Measurements from ENCODE around the gene ZNF740.
A peak's percentile ranks its signal among the peaks of the same experiment; 100 is the strongest.
"Not testable (repeated sequence)": the region's sequence is repeated elsewhere in the genome, so short reads cannot be mapped to it uniquely, and the experiment has no call there.

The ZNF740 gene

GRCh38 chr12:53180220-53180930 is at the start of gene ZNF740, which contains the start of gene CSAD:
ZNF740 (plus strand) TSS chr12:53180722; CDS start chr12:53181984, 1,262 bp downstream.
CSAD (minus strand) TSS chr12:53180925; CDS start chr12:53173470, 7,455 bp downstream.
- DNase-seq (ENCODE audit: low spot score): peak; percentile 99

GRCh38 chr12:53131844-53132243 is 48.7 kb upstream of the ZNF740 start:
- DNase-seq (ENCODE audit: low spot score): no peak

- DNase-seq (ENCODE audit: low spot score): no peak
Observed at GRCh38 chr12:53133722-53134121, 46.8 kb upstream of the ZNF740 start.

- no peak for DNase-seq (ENCODE audit: low spot score)
Observed at GRCh38 chr12:53143355-53143754, 37.2 kb upstream of the ZNF740 start.

- no peak for DNase-seq (ENCODE audit: low spot score)
Observed at GRCh38 chr12:53145383-53146260, 34.9 kb upstream of the ZNF740 start.

- no peak for DNase-seq (ENCODE audit: low spot score)
Observed at GRCh38 chr12:53147181-53147580, 33.3 kb upstream of the ZNF740 start.

GRCh38 chr12:53147653-53148052 is 32.9 kb upstream of the ZNF740 start:
- no peak for DNase-seq (ENCODE audit: low spot score)

- no peak for DNase-seq (ENCODE audit: low spot score)
Observed at GRCh38 chr12:53151039-53151438, 29.5 kb upstream of the ZNF740 start.

GRCh38 chr12:53152390-53152789 is 28.1 kb upstream of the ZNF740 start:
- no peak for DNase-seq (ENCODE audit: low spot score)

- peak; percentile 89 for DNase-seq (ENCODE audit: low spot score)
Observed at GRCh38 chr12:53159195-53159839, 21.2 kb upstream of the ZNF740 start.

GRCh38 chr12:53160000-53160399 is 20.5 kb upstream of the ZNF740 start:
- no peak for DNase-seq (ENCODE audit: low spot score)

- no peak for DNase-seq (ENCODE audit: low spot score)
Observed at GRCh38 chr12:53160673-53161072, 19.8 kb upstream of the ZNF740 start.

- no peak for DNase-seq (ENCODE audit: low spot score)
Observed at GRCh38 chr12:53161119-53161911, 19.2 kb upstream of the ZNF740 start.

GRCh38 chr12:53163008-53163407 is 17.5 kb upstream of the ZNF740 start:
- DNase-seq (ENCODE audit: low spot score): not testable (repeated sequence)

- no peak for DNase-seq (ENCODE audit: low spot score)
Observed at GRCh38 chr12:53166837-53167236, 13.7 kb upstream of the ZNF740 start.

GRCh38 chr12:53169644-53170043 is 10.9 kb upstream of the ZNF740 start:
- DNase-seq (ENCODE audit: low spot score): no peak

GRCh38 chr12:53170215-53170614 is 10.3 kb upstream of the ZNF740 start:
- no peak for DNase-seq (ENCODE audit: low spot score)

GRCh38 chr12:53170876-53171724 is 9.4 kb upstream of the ZNF740 start:
- DNase-seq (ENCODE audit: low spot score): no peak

GRCh38 chr12:53171725-53172329 is 8.7 kb upstream of the ZNF740 start:
- no peak for DNase-seq (ENCODE audit: low spot score)

GRCh38 chr12:53172352-53172751 is 8.2 kb upstream of the ZNF740 start:
- no peak for DNase-seq (ENCODE audit: low spot score)
